Measurements from ENCODE around the gene GFER.

Gene GFER

DNA sequence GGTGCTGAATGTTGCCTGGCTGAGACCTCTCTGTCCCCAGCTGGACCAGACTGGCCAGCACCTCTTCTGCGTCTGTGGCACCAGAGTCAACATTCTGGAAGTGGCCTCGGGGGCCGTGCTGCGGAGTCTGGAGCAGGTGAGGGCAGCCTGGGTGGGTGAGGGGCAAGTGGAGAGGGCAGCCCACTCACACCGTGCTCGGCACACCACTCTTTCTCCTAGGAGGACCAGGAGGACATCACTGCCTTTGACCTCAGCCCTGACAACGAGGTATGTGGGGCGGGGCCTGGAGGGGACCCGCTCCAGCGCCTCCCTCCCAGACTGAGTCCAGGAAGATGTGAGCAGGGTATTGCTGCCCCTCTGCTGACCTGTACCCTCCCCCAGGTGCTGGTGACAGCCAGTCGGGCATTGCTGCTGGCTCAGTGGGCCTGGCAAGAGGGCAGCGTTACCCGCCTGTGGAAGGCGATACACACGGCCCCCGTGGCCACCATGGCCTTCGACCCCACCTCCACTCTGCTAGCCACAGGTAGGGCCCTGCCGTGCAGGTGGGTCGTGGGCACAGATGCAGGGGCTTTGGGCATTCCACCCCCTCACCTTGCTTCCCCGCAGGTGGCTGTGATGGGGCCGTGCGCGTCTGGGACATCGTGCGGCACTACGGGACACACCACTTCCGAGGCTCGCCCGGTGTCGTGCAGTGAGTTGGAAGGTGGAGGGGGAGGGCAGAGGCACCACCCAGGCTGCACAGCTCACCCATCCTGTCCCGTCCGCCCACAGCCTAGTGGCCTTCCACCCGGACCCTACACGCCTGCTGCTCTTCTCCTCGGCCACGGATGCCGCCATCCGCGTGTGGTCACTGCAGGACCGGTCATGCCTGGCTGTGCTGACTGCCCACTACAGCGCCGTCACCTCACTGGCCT lies 9.6 kb upstream of the GFER start:
- DNase-seq (ENCODE audit: low read depth, low spot score), result no peak

DNA sequence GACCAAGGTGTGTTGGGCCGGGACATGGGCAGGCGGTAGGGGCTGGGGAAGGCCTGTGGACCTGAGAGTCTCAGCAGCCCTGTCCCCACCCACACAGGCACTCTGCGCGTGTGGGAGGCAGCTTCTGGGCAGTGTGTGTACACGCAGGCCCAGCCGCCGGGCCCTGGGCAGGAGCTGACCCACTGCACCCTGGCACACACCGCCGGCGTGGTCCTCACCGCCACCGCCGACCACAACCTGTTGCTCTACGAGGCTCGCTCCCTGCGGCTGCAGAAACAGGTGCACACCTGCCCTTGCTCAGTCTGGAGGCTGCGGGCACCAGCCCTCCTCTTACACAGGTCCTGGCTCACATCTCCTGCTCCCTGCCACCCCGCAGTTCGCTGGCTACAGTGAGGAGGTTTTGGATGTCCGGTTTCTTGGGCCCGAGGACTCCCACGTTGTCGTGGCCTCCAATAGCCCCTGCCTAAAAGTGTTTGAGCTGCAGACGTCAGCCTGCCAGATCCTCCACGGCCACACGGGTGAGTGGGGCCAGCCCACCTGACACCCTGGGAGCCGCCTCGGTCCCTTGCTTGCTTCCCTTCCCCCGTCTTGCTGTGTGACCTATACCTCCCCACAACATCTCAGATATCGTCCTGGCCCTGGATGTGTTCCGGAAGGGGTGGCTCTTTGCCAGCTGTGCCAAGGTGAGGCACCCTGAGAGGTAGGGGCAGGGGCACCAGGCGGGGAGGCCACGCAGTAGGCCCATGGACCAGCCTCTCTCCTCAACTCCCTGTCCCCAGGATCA lies 8.4 kb upstream of the GFER start:
- DNase-seq (ENCODE audit: low read depth, low spot score), result no peak

DNA sequence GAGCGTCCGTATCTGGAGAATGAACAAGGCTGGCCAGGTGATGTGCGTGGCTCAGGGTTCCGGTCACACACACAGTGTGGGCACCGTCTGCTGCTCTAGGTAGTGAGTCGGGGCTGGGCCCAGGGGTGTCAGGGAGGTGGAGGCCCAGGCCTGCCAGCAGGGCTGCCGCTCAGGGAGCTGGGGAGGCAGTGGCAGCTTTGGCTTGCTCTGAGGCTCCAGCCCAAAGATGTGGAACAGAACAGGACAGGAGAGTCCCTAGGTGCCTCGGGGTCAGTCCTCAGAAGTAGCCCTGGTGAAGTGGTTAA lies 7.8 kb upstream of the GFER start:
- no peak for DNase-seq (ENCODE audit: low read depth, low spot score)

DNA sequence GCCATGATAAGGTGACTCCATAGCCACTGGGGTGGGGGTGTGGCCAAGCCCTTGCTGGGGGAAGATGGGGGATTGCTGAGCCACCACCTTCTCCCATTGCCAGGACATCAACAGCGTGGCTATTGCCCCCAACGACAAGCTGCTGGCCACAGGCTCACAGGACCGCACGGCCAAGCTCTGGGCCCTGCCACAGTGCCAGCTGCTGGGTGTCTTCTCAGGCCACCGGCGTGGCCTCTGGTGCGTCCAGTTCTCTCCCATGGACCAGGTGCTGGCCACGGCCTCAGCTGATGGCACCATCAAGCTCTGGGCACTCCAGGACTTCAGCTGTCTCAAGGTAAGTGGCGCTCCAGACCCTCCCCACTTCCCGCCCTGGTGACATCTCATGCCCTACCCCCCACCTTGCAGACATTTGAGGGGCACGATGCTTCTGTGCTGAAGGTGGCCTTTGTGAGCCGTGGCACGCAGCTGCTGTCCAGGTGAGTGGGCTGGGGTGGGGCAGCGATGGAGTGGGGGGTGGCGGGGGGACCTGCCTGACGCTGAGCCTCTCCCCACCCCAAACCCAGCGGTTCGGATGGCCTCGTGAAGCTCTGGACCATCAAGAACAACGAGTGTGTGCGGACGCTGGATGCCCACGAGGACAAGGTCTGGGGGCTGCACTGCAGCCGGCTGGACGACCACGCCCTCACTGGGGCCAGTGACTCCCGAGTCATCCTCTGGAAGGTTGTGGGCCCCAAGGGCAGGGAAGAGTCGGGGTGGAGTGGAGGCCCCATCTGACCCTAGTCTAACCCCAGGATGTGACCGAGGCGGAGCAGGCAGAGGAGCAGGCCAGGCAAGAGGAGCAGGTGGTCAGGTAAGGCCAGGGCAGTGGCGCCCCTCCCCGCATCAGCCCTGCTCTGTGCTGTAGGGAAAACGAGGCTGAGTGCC lies 6.8 kb upstream of the GFER start:
- no peak for DNase-seq (ENCODE audit: low read depth, low spot score)

DNA sequence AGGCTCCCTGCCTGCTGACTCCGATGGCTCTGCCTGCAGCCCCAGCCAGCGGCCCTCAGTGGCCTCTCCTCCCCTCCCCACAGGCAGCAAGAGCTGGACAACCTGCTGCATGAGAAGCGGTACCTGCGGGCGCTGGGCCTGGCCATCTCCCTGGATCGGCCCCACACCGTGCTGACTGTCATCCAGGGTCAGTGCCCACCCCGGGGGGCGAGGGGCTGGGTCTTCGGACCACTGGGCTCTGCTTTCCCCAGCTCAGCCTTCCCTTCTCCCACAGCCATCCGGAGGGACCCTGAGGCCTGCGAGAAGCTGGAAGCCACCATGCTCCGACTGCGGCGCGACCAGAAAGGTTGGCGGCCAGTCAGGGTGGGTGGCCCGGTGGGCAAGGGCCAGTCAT lies 6.1 kb upstream of the GFER start:
- DNase-seq (ENCODE audit: low read depth, low spot score), result no peak

DNA sequence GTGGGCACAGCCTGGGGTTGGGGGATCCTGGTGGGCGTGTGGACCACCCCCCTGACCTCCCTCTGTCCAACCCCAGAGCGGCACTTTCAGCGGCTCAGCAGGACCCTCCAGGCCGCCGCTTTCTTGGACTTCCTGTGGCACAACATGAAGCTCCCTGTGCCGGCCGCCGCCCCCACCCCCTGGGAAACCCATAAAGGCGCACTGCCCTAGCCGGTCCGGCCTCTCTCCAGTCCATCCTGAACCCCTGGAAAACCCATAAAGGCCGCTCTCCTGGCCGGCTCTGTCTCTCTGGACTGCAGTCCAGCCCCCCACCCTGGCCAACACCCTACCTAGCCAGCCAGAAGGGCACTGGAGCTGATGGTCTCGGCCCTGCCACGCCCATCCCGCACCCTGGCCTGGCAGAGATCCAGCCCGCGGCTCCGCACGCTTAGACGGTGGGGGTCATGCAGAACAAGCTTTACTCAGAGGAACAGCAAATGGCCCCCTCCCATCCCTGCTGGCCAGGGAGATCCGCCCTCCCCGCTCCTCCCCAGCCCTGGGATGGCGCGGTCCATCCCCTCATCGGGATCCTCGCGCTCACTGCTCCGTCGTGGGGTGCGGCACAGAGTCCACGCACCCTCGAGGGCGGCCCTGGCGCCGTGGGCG lies 5.4 kb upstream of the GFER start:
- DNase-seq (ENCODE audit: low read depth, low spot score), result no peak

DNA sequence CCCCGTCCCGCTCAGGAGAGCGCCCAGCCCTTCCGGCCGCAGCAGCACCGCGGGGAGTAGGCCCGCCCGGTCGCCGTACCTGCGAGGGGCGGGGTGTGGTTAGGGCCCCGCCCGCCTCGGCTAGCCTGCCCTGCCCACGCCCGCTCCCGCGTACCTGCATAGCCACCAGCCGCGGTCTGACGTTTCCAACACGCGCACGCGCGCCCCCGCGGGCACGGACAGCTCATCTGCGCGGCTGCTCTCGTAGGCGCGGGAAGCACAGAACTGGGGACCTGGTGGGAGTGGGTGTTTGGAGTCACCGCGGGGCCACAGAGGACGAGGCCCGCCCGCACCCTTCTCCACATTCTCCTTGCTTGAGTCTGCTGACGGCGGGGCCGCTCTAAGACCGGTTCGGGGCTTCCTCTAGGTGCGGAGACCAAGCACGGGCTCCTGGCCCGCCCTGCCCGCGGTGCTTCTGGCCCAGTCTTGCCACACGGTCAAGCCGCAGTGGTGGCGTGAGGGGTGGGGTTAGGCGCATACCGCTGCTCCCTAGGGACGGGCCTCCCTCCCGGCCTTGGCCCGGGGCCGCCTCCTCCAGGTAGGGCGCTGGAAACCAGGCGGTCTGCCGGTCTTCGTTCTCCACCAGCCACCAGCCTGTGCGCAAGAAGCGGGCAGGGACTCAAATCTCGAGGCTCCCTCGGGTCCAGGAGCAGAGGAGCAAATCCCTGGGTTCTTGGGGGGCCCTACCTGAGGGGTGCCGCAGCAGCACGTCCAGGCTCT lies 4.5 kb upstream of the GFER start:
- peak; percentile 69 for DNase-seq (ENCODE audit: low read depth, low spot score)

DNA sequence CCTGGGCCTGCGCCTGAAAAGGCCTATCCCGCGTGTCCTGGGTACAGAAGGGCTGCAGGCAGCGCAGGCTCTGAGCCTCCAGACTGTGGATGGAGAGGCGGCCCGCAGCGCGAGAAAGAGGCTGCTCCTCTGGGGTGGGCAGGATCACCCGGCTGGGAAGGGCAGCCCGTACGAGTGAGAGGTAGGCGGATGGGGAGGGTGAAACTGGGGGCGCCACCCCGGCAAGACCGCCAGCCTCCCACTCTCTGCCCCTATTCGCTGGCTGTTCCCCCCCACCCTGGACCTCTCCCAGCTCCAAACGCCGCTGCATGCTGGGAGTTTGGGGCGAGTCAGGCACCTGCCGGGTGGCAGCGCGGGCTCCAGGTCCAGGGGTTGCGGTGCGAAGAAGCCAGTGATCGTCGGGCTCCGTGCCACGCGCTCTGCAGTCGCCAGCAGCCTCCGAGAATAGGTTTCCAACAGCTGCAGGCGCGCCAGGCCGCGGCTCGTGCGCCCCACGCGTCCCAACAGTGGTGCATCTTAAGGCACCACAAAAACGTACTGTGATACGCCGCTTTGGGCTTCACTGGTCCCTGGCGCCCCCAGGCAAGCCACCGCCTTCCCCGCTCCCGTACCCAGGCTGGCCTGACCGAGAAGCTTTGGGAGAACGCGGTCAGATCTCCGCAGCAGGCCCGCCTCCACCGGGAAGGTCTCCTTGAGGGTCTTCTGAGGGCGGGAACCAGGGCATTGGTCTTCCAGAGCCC lies 3.8 kb upstream of the GFER start:
- no peak for DNase-seq (ENCODE audit: low read depth, low spot score)

DNA sequence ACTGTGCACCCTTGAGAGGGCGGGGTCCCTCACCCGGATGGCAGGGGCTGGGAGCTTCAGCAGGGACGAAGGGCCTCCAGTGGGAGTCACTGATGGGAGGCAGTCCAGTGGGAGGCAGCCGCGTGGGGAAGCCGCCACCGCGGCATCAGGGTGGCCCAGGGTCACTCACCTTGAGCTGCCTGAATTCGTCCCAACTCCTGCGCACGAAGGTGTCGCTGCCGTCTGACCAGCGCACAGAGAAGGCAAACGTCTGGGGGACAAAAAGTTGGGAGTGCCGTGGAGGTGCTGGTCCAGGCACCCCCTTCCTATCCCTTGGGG lies 3.3 kb upstream of the GFER start:
- no peak for DNase-seq (ENCODE audit: low read depth, low spot score)

DNA sequence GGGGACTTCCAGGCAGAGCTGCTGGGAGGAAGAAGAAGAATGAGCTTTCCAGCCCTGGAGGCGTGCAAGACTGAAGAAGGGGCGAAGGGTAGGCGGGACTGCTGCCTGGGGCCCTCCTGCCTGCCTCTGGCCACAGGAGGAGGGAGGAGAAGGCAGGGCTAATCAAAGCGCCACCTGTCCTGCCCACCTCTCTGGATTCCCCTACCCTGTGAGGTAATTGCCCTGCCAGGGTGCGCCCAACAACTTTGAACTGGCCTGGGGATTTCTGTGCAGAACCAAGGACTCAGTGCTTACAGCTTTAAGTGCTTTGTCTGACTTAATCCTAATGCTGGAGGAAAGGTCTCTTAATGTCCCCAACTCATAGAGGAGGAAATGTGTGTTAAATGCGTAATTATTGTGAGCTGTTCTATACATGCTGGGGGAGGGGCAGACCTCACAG lies 2.6 kb upstream of the GFER start, which contains the start of gene NOXO1:
TSS of gene NOXO1 (minus strand) at position 72 of the 439 bp plus-strand sequence. CDS start 290 bp downstream, outside the sequence.
- no peak for DNase-seq (ENCODE audit: low read depth, low spot score)

DNA sequence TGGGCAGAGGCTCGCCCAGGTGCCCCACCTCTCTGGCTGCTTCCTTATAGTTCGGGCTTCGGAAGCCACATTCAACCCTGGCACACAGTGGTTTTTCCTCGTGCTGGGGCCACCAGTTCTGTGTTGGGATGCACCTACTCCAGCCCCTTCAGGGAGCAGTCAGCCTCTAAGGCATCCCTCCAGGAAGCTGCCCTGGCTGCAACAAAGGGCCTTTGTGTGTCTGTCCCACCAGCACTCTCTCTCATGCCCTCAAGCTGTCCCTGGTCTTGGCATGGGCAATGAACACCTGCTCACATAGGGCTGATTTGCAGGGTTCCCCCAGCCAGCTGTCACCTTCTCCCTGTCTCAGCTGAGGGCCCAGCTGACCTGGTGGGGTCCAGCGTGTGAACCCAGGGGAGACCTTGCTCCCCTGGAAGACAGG lies 2.0 kb upstream of the GFER start:
- no peak for DNase-seq (ENCODE audit: low read depth, low spot score)

DNA sequence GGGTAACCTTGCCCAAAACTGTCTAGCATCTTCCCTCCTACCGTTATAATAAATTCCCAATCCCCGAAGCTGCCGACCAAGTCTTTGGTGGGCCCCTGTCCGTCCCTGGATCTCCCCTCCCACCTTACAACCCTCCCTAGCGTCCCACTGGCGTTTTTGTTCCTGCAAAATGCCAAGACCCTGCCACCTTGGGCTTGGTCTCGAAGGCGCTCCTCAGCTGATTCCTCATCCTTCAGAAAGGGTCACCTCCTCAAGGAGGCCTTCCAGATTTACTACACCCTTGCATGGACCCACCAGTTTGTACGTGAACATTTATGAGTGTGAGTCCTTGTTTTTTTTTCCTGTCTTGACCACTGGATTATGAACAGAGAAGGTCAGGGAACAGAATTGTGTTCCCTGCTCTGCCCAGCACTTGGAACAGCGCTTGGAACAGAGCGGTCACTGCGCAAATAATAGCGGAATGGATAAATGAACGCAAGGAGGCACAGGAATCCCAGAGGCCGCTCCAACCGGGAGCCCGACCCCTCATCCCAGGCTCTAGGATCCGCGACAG lies 926 bp upstream of the GFER start:
- no peak for DNase-seq (ENCODE audit: low read depth, low spot score)

DNA sequence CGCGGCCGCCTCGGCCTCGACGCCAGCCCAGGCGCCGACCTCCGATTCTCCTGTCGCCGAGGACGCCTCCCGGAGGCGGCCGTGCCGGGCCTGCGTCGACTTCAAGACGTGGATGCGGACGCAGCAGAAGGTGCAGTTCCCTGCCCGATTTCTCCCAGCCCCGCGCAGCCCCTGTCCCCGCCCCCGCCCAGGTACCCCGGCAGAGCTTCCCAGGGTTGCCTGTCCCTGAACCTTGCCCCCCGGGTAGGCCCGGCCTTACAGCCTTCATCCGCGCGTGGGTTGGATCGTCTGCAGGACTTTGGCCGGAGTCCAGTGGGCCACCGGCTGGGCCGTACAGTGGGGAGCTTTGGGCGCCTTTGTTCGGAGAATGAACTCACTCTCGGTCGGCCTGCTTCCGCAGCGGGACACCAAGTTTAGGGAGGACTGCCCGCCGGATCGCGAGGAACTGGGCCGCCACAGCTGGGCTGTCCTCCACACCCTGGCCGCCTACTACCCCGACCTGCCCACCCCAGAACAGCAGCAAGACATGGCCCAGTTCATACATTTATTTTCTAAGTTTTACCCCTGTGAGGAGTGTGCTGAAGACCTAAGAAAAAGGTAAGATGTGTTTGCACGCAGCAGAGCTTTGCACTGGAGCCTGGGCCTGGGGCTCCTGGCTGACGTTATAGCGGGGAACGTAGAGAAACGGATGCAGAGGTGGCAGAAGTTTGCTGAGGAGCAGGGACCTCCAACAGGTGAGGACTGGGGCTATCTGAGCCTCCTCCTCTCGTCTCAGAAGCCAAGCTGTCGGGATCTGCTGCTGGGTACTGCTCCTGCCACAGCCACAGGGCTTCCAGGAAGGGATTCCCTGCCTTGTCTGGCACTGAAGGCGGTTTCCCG lies 593 bp downstream of the GFER start:
- DNase-seq (ENCODE audit: low read depth, low spot score), result peak; percentile 52

DNA sequence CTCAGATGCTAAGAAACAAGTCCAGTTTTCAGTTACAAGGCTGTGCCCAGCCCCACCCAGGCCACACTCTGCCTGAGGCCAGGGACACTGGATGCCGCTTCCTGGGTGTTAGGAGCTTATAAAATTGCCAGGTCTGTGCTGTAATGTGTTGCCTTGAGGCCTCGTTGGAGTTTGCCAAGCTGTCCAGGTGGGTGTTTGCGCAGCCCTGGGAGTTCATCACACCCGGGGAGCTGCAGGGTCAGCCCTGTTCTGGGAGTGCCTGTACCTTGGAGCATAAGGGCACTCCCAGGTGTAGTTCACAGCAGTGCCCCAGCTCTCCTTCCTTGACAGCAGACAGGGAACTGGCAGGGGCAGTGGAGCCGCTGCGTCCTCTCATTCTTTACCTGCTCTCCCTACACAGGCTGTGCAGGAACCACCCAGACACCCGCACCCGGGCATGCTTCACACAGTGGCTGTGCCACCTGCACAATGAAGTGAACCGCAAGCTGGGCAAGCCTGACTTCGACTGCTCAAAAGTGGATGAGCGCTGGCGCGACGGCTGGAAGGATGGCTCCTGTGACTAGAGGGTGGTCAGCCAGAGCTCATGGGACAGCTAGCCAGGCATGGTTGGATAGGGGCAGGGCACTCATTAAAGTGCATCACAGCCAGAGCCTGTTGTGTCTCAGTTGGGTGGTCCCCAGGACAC lies 1.6 kb downstream of the GFER start:
- DNase-seq (ENCODE audit: low read depth, low spot score), result no peak

DNA sequence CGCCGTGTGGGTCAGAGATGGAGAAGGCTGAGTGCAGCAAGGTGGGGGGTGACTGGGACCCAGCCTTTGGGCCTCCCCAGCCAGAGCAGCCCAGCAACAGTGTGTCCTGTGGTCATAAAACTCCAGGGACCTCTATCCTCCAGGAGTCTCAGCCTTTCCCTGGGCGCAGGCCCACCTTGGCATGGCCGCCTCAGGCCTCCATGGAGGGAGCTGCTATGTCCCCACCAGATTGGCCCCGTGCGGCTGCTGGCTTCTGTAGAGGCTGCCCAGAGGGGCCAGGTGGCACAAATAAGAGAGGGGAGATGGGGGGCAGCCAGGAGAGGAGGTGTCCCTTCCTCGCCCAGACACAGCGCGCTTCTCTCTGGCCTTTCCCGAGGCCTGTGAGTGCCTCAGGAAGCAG lies 3.2 kb downstream of the GFER start:
- no peak for DNase-seq (ENCODE audit: low read depth, low spot score)

DNA sequence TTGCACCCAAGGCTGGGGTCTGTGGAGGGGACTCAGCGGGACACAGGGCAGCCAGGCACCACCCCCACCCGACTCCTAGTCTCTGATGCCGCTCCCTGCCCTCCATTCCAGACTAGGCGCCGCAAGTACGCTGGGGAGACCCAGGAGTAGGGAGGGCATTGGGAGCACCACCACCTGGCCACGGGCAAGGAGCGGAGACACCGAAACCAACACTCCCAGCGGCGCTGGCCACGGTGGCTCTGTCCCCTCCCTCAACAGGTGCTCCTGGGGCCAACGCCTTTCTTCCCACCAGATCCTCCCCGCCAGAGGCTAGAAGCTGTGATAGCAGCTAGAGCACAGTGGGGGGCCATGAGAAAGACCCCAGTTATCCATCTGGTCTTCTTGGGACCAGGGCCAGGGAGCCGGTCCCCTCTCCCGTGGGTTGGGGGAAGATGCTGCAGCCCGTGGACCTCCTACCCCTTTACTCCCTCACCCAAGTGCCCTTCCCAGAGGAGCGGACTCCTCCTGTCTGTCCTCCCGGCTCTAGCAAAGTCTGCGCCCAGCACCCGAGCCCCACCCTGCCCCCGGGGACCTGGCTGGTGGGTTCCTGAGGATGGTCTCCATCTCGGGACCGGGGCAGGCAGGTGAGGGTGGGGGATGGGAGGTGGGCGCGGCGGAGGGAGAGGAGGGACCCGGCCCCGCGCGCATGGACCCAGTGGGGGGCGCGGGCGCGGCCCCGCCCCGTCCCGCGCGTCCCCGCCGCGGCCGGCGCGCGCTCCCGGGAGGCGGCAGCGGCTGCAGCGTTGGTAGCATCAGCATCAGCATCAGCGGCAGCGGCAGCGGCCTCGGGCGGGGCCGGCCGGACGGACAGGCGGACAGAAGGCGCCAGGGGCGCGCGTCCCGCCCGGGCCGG lies 5.5 kb downstream of the GFER start, which contains the start of gene SYNGR3:
TSS of gene SYNGR3 (plus strand) at position 762 of the 892 bp plus-strand sequence. CDS start 133 bp downstream, outside the sequence.
- DNase-seq (ENCODE audit: low read depth, low spot score), result no peak

DNA sequence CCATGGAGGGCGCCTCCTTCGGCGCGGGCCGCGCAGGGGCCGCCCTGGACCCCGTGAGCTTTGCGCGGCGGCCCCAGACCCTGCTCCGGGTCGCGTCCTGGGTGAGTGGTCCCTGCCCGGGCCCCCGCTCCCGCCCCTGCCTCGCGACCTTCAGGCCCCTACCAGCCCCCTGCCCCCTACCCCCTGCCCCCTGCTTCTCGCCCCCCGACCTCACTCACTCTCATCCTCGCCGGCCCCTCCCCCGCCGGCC lies 6.0 kb downstream of the GFER start:
- no peak for DNase-seq (ENCODE audit: low read depth, low spot score)
